Neural progenitor cell (in vitro differentiated cells): Measurements from ENCODE around the gene MINDY4B. TPM values are rescaled to one million over a fixed set of nuclear protein-coding genes. Genes with fewer than 3 reads are reported as not detected.

ENCODE experiments used
- DNase-seq: peaks from one replicate; pipeline ENCODE4 v3.0.0-alpha.2; 2016; ENCODE audit warnings: low spot score
- H2AFZ ChIP-seq: fragments of 200-600 bp; sonication (generic); replicated peaks from 2 replicates; pipeline ENCODE4 v1.6.1; 2016; ENCODE audit warnings: antibody characterized with exemption
- H3F3A ChIP-seq: fragments of 200-600 bp; sonication (generic); 2 replicates; pipeline ENCODE4 v1.6.1; 2016; ENCODE audit warnings: antibody characterized with exemption, low read depth
- H3K27ac ChIP-seq: fragments of 200-600 bp; sonication (generic); 2 replicates; pipeline ENCODE4 v1.5.1; 2016; ENCODE audit warnings: mild to moderate bottlenecking
- H3K27me3 ChIP-seq: fragments of 200-600 bp; sonication (generic); 2 replicates; pipeline ENCODE4 v1.6.1; 2016; ENCODE audit warnings: mild to moderate bottlenecking, moderate library complexity
- H3K36me3 ChIP-seq: fragments of 200-600 bp; sonication (generic); 2 replicates; pipeline ENCODE4 v1.5.1; 2016
- H3K4me1 ChIP-seq: fragments of 200-600 bp; sonication (generic); 2 replicates; pipeline ENCODE4 v1.6.1; 2016; ENCODE audit warnings: mixed run types
- H3K4me2 ChIP-seq: fragments of 200-600 bp; sonication (generic); 2 replicates; pipeline ENCODE4 v1.6.1; 2016
- H3K4me3 ChIP-seq: fragments of 200-600 bp; sonication (generic); 2 replicates; pipeline ENCODE4 v1.5.1; 2016
- H3K79me2 ChIP-seq: fragments of 200-600 bp; sonication (generic); 2 replicates; pipeline ENCODE4 v1.6.1; 2016; ENCODE audit warnings: low read depth
- H3K9ac ChIP-seq: fragments of 200-600 bp; sonication (generic); 2 replicates; pipeline ENCODE4 v1.6.1; 2016
- H3K9me3 ChIP-seq: fragments of 200-600 bp; sonication (generic); 2 replicates; pipeline ENCODE4 v1.5.1; 2016; ENCODE audit warnings: low read depth
- H4K20me1 ChIP-seq: fragments of 200-600 bp; sonication (generic); 2 replicates; pipeline ENCODE4 v1.6.1; 2016; ENCODE audit warnings: low read depth
- H3K27ac Mint-ChIP-seq: 3 replicates; pipeline ENCODE4 v1.8.0; 2021; ENCODE audit warnings: mixed read lengths
- H3K27me3 Mint-ChIP-seq: 2 replicates; pipeline ENCODE4 v1.8.0; 2022; ENCODE audit warnings: low read depth, mild to moderate bottlenecking, inconsistent platforms, moderate library complexity, mixed read lengths; ENCODE audit not compliant: insufficient read depth
- H3K36me3 Mint-ChIP-seq: 3 replicates; pipeline ENCODE4 v1.8.0; 2021; ENCODE audit warnings: mixed read lengths
- H3K4me1 Mint-ChIP-seq: 3 replicates; pipeline ENCODE4 v1.8.0; 2021; ENCODE audit warnings: mixed read lengths
- H3K4me3 Mint-ChIP-seq: 3 replicates; pipeline ENCODE4 v1.8.0; 2021; ENCODE audit warnings: mild to moderate bottlenecking, moderate library complexity, mixed read lengths
- H3K9me3 Mint-ChIP-seq: 3 replicates; pipeline ENCODE4 v1.8.0; 2020; ENCODE audit warnings: mixed read lengths
- CTCF ChIP-seq: fragments of 200-600 bp; sonication (generic); IDR thresholded peaks from 2 replicates; pipeline ENCODE4 v1.5.1; 2017; ENCODE audit warnings: antibody characterized with exemption, mild to moderate bottlenecking
- EZH2 ChIP-seq: fragments of 200-600 bp; sonication (generic); IDR thresholded peaks from 2 replicates; pipeline ENCODE4 v1.6.1; 2017; ENCODE audit warnings: antibody characterized with exemption, mild to moderate bottlenecking, moderate library complexity
- EZH2phosphoT487 ChIP-seq: fragments of 200-600 bp; sonication (generic); IDR thresholded peaks from 2 replicates; pipeline ENCODE4 v1.6.1; 2017; ENCODE audit warnings: antibody characterized with exemption
- total RNA-seq: library from RNA; depleted of rRNA; stranded (reverse); fragments of >200 nt; gene quantifications from 2 replicates; pipeline ENCODE4 v1.2.3, GENCODE V29; 2015; ENCODE audit warnings: low replicate concordance

The MINDY4B gene
- total RNA-seq, 1 donor from 2014 or later, result not detected

DNA sequence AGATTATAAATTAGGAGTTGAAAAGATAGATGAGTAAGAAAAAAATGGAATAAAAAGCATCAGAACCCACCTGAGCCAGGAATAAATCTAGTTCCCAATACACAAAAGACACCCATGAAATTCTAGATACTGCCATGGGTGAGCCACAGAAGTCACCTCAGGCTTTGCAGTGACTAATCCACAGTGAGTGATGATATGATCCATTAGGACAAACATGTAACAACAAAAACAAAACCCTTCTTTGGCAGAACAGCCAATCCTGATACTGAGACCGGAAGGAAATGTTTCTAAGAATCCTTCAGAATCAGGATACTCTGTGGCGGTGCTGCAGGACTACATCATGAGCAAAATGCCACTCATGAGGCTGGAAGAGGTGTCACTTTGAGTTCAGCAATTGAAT lies 15.0 kb upstream of the MINDY4B start:
- no peak for TF ChIP-seq EZH2
- no peak for TF ChIP-seq EZH2phosphoT487
- no peak for TF ChIP-seq CTCF
- no peak overlapping the region for H3K4me2 ChIP-seq
- no peaks in the 10 kb centered on the region for H3F3A ChIP-seq
- H3K4me3 Mint-ChIP-seq, result no peak overlapping the region
- H3K4me3 ChIP-seq, result no peak overlapping the region
- peaks cover 3% of the 10 kb centered on the region for H3K27me3 Mint-ChIP-seq
- no peaks in the 10 kb centered on the region for H3K4me1 ChIP-seq
- no peak overlapping the region for H3K27ac Mint-ChIP-seq
- no peaks in the 10 kb centered on the region for H3K36me3 ChIP-seq
- DNase-seq, result no peak
- no peaks in the 10 kb centered on the region for H3K4me1 Mint-ChIP-seq
- no peaks in the 10 kb centered on the region for H3K27me3 ChIP-seq
- no peaks in the 10 kb centered on the region for H4K20me1 ChIP-seq
- no peak overlapping the region for H3K9ac ChIP-seq
- no peaks in the 10 kb centered on the region for H3K36me3 Mint-ChIP-seq
- H3K79me2 ChIP-seq, result no peaks in the 10 kb centered on the region
- H3K9me3 Mint-ChIP-seq, result no peaks in the 10 kb centered on the region
- no peak overlapping the region for H3K27ac ChIP-seq
- no peaks in the 10 kb centered on the region for H3K9me3 ChIP-seq
- no peak overlapping the region for H2AFZ ChIP-seq

DNA sequence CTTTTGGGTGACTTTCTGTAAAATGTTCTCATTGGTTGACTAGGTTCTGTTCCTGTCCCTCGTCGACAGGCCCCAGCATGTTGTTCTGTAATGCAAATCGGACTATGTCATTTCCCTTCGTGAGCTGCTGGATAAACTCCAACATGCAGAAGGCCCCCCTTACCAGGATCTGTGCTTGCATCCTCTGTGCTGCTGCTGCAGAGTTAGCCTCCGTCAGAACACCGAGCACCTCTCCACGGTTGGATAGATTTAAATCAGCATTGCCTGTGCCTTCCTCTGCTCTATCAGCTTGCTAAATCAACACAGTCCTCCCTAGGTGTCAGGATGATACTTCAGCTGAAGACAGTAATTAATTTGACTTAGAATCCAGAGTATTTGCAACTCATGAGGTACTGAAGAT lies 12.7 kb upstream of the MINDY4B start:
- H3K4me3 Mint-ChIP-seq, result no peak overlapping the region
- H3K27me3 Mint-ChIP-seq, result peaks cover 3% of the 10 kb centered on the region
- no peaks in the 10 kb centered on the region for H3F3A ChIP-seq
- H3K4me1 ChIP-seq, result no peaks in the 10 kb centered on the region
- no peaks in the 10 kb centered on the region for H3K27me3 ChIP-seq
- no peak overlapping the region for H3K27ac ChIP-seq
- no peak overlapping the region for H3K4me2 ChIP-seq
- no peaks in the 10 kb centered on the region for H3K79me2 ChIP-seq
- H3K27ac Mint-ChIP-seq, result no peak overlapping the region
- H3K4me1 Mint-ChIP-seq, result no peaks in the 10 kb centered on the region
- H2AFZ ChIP-seq, result no peak overlapping the region
- H4K20me1 ChIP-seq, result no peaks in the 10 kb centered on the region
- H3K9me3 Mint-ChIP-seq, result no peaks in the 10 kb centered on the region
- TF ChIP-seq EZH2phosphoT487 (no peak), CTCF (no peak), EZH2 (no peak)
- no peak overlapping the region for H3K4me3 ChIP-seq
- no peaks in the 10 kb centered on the region for H3K36me3 Mint-ChIP-seq
- H3K36me3 ChIP-seq, result no peaks in the 10 kb centered on the region
- DNase-seq, result no peak
- no peak overlapping the region for H3K9ac ChIP-seq
- H3K9me3 ChIP-seq, result no peaks in the 10 kb centered on the region

GRCh38 chr3:150913133-150913922 lies 8.1 kb upstream of the MINDY4B start:
- peaks cover 10% of the 10 kb centered on the region for H3K4me1 ChIP-seq
- no peak overlapping the region for H2AFZ ChIP-seq
- H3K4me2 ChIP-seq, result no peak overlapping the region
- no peaks in the 10 kb centered on the region for H4K20me1 ChIP-seq
- H3K4me3 ChIP-seq, result no peak overlapping the region
- H3F3A ChIP-seq, result no peaks in the 10 kb centered on the region
- no peaks in the 10 kb centered on the region for H3K9me3 ChIP-seq
- H3K36me3 ChIP-seq, result no peaks in the 10 kb centered on the region
- H3K27ac ChIP-seq, result no peak overlapping the region
- Mint-ChIP-seq H3K4me3 (no peak overlapping the region), H3K27ac (no peak overlapping the region), H3K36me3 (no peaks in the 10 kb centered on the region), H3K27me3 (peaks cover 2% of the 10 kb centered on the region), H3K4me1 (peaks cover 10% of the 10 kb centered on the region), H3K9me3 (no peaks in the 10 kb centered on the region)
- TF ChIP-seq CTCF (no peak), EZH2phosphoT487 (no peak), EZH2 (no peak)
- H3K9ac ChIP-seq, result no peak overlapping the region
- H3K27me3 ChIP-seq, result no peaks in the 10 kb centered on the region
- H3K79me2 ChIP-seq, result no peaks in the 10 kb centered on the region
- DNase-seq, result no peak
